Neural cell (in vitro differentiated cells): ENCODE results near the gene COL15A1. TPM values are rescaled to one million over a fixed set of nuclear protein-coding genes. Genes with fewer than 3 reads are reported as not detected.

Source experiments
- H2AFZ ChIP-seq: fragments of 200-600, 300-800 bp; sonication (generic), shearing (Covaris generic); 2 replicates; pipeline ENCODE4 v1.6.0; 2014; ENCODE audit warnings: low read depth, mild to moderate bottlenecking, antibody characterized with exemption, low read length, moderate library complexity
- H3F3A ChIP-seq: fragments of 200-600 bp; shearing (Covaris generic); 2 replicates; pipeline ENCODE4 v1.6.1; 2016; ENCODE audit warnings: mild to moderate bottlenecking, moderate library complexity, mixed read lengths, antibody characterized with exemption, low read length; ENCODE audit not compliant: insufficient read depth, poor library complexity, severe bottlenecking
- H3K27ac ChIP-seq: fragments of 200-600, 300-800 bp; sonication (generic), shearing (Covaris generic); 2 replicates; pipeline ENCODE4 v1.5.1; 2014; ENCODE audit warnings: mild to moderate bottlenecking, low read length, moderate library complexity
- H3K27me3 ChIP-seq: fragments of 300-800, 200-600 bp; sonication (generic), shearing (Covaris generic); 2 replicates; pipeline ENCODE4 v1.6.0; 2014; ENCODE audit warnings: mild to moderate bottlenecking, low read depth, low read length, moderate library complexity; ENCODE audit not compliant: insufficient read depth
- H3K36me3 ChIP-seq: fragments of 300-800, 200-600 bp; sonication (generic), shearing (Covaris generic); 2 replicates; pipeline ENCODE4 v1.5.1; 2014; ENCODE audit warnings: mild to moderate bottlenecking, antibody characterized with exemption, low read length, moderate library complexity; ENCODE audit not compliant: insufficient read depth
- H3K4me2 ChIP-seq: fragments of 300-800, 200-600 bp; sonication (generic), shearing (Covaris generic); 2 replicates; pipeline ENCODE4 v1.6.0; 2014; ENCODE audit warnings: mild to moderate bottlenecking, low read length
- H3K4me3 ChIP-seq: fragments of 300-800, 200-600 bp; sonication (generic), shearing (Covaris generic); 2 replicates; pipeline ENCODE4 v1.5.1; 2014; ENCODE audit warnings: mild to moderate bottlenecking, low read length, moderate library complexity
- H3K79me2 ChIP-seq: fragments of 200-600 bp; shearing (Covaris generic); replicated peaks from 2 replicates; pipeline ENCODE4 v1.6.0; 2014; ENCODE audit warnings: mild to moderate bottlenecking, low read length, moderate library complexity; ENCODE audit not compliant: insufficient read depth
- H3K9ac ChIP-seq: fragments of 300-800, 200-600 bp; sonication (generic), shearing (Covaris generic); 2 replicates; pipeline ENCODE4 v1.6.1; 2016; ENCODE audit warnings: mild to moderate bottlenecking, low read length, mixed read lengths
- H3K9me2 ChIP-seq: fragments of 200-600 bp; shearing (Covaris generic); 2 replicates; pipeline ENCODE4 v1.6.1; 2016; ENCODE audit warnings: mild to moderate bottlenecking, low read length, mixed read lengths; ENCODE audit not compliant: insufficient read depth
- H3K9me3 ChIP-seq: fragments of 200-600, 300-800 bp; sonication (generic), shearing (Covaris generic); 2 replicates; pipeline ENCODE4 v1.6.1; 2016; ENCODE audit warnings: mild to moderate bottlenecking, mixed run types, low read length, moderate library complexity, mixed read lengths
- H4K20me1 ChIP-seq: fragments of 200-600 bp; shearing (Covaris generic); 2 replicates; pipeline ENCODE4 v1.6.1; 2016; ENCODE audit warnings: mild to moderate bottlenecking, mixed run types; ENCODE audit not compliant: insufficient read depth
- EP300 ChIP-seq: fragments of 450-650 bp; conservative IDR thresholded peaks from 2 replicates; pipeline ENCODE4 v1.6.1; 2014; ENCODE audit warnings: antibody characterized with exemption, mild to moderate bottlenecking, moderate library complexity; ENCODE audit not compliant: poor library complexity, severe bottlenecking
- EZH2 ChIP-seq: fragments of 200-600, 300-800 bp; shearing (Covaris generic), sonication (generic); IDR thresholded peaks from 2 replicates; pipeline ENCODE4 v1.6.1; 2014; ENCODE audit warnings: antibody characterized with exemption, low read length, borderline replicate concordance, mild to moderate bottlenecking; ENCODE audit not compliant: insufficient read depth, poor library complexity, severe bottlenecking
- MXI1 ChIP-seq: fragments of 450-650 bp; conservative IDR thresholded peaks from 2 replicates; pipeline ENCODE4 v1.6.1; 2014; ENCODE audit warnings: antibody characterized with exemption, mild to moderate bottlenecking; ENCODE audit not compliant: poor library complexity, severe bottlenecking
- POLR2AphosphoS5 ChIP-seq: IDR thresholded peaks from 2 replicates; pipeline ENCODE4 v1.6.1; 2012
- RAD21 ChIP-seq: fragments of 450-650 bp; conservative IDR thresholded peaks from 2 replicates; pipeline ENCODE4 v1.6.1; 2014; ENCODE audit warnings: antibody characterized with exemption, mild to moderate bottlenecking, moderate library complexity
- SMC3 ChIP-seq: fragments of 450-650 bp; conservative IDR thresholded peaks from 2 replicates; pipeline ENCODE4 v1.6.1; 2014; ENCODE audit warnings: antibody characterized with exemption, mild to moderate bottlenecking, moderate library complexity; ENCODE audit not compliant: poor library complexity
- TAF1 ChIP-seq: IDR thresholded peaks from 2 replicates; pipeline ENCODE4 v1.6.1; 2012; ENCODE audit warnings: low read depth
- polyA plus RNA-seq: library from polyadenylated mRNA; depleted of rRNA; stranded (reverse); fragments of >200 nt; gene quantifications from 2 replicates; pipeline ENCODE4 v1.2.3, GENCODE V29; 2014
- TF ChIP-seq, protein P1 (sequence below): fragments of 450-650 bp; IDR thresholded peaks from 2 replicates; pipeline ENCODE4 v1.5.1; 2014; ENCODE audit warnings: antibody characterized with exemption, mild to moderate bottlenecking, moderate library complexity; ENCODE audit not compliant: poor library complexity, severe bottlenecking
- TF ChIP-seq, protein P2 (sequence below): IDR thresholded peaks from 2 replicates; pipeline ENCODE4 v1.6.1; 2012; ENCODE audit warnings: borderline replicate concordance

COL15A1 gene
- polyA plus RNA-seq, 1 donor from 2014 or later = 2.8 TPM

DNA sequence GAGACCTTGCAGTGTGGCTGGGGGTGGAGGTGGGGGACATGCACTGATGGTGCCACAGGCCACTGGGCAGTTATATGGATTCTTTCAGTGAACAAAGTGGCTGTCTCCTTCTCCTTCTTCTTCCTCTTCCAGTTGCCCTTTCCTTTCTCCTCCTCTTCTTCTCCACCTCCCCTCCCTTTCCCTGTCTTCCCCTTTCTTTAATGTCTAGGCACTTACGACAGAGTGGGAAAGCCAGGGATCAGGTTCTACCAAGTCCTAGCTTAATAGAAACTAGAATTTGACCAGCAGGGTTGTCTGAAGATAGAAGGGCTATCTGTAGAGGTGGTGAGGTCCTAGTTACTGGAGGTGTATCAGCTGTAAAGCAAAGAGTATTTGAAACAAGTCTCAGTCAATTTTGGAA is 62.8 kb downstream of the COL15A1 start:
- Histone ChIP-seq H3K79me2 (no peaks in the 10 kb centered on the region), H2AFZ (no peak overlapping the region), H3K36me3 (no peaks in the 10 kb centered on the region), H3K4me3 (no peak overlapping the region), H3K27me3 (no peaks in the 10 kb centered on the region), H3F3A (no peaks in the 10 kb centered on the region), H3K27ac (no peak overlapping the region), H3K9ac (no peak overlapping the region), H4K20me1 (no peaks in the 10 kb centered on the region), H3K9me2 (no peaks in the 10 kb centered on the region), H3K4me2 (no peak overlapping the region), H3K9me3 (no peaks in the 10 kb centered on the region)
- TF ChIP-seq MXI1 = no peak
- TF ChIP-seq, protein P1, sequence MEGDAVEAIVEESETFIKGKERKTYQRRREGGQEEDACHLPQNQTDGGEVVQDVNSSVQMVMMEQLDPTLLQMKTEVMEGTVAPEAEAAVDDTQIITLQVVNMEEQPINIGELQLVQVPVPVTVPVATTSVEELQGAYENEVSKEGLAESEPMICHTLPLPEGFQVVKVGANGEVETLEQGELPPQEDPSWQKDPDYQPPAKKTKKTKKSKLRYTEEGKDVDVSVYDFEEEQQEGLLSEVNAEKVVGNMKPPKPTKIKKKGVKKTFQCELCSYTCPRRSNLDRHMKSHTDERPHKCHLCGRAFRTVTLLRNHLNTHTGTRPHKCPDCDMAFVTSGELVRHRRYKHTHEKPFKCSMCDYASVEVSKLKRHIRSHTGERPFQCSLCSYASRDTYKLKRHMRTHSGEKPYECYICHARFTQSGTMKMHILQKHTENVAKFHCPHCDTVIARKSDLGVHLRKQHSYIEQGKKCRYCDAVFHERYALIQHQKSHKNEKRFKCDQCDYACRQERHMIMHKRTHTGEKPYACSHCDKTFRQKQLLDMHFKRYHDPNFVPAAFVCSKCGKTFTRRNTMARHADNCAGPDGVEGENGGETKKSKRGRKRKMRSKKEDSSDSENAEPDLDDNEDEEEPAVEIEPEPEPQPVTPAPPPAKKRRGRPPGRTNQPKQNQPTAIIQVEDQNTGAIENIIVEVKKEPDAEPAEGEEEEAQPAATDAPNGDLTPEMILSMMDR = no peak
- no peak for TF ChIP-seq EZH2
- TF ChIP-seq EP300 = no peak
- no peak for TF ChIP-seq RAD21
- TF ChIP-seq, protein P2, sequence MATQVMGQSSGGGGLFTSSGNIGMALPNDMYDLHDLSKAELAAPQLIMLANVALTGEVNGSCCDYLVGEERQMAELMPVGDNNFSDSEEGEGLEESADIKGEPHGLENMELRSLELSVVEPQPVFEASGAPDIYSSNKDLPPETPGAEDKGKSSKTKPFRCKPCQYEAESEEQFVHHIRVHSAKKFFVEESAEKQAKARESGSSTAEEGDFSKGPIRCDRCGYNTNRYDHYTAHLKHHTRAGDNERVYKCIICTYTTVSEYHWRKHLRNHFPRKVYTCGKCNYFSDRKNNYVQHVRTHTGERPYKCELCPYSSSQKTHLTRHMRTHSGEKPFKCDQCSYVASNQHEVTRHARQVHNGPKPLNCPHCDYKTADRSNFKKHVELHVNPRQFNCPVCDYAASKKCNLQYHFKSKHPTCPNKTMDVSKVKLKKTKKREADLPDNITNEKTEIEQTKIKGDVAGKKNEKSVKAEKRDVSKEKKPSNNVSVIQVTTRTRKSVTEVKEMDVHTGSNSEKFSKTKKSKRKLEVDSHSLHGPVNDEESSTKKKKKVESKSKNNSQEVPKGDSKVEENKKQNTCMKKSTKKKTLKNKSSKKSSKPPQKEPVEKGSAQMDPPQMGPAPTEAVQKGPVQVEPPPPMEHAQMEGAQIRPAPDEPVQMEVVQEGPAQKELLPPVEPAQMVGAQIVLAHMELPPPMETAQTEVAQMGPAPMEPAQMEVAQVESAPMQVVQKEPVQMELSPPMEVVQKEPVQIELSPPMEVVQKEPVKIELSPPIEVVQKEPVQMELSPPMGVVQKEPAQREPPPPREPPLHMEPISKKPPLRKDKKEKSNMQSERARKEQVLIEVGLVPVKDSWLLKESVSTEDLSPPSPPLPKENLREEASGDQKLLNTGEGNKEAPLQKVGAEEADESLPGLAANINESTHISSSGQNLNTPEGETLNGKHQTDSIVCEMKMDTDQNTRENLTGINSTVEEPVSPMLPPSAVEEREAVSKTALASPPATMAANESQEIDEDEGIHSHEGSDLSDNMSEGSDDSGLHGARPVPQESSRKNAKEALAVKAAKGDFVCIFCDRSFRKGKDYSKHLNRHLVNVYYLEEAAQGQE = no peak
- no peak for TF ChIP-seq TAF1
- no peak for TF ChIP-seq SMC3
- no peak for TF ChIP-seq POLR2AphosphoS5

DNA sequence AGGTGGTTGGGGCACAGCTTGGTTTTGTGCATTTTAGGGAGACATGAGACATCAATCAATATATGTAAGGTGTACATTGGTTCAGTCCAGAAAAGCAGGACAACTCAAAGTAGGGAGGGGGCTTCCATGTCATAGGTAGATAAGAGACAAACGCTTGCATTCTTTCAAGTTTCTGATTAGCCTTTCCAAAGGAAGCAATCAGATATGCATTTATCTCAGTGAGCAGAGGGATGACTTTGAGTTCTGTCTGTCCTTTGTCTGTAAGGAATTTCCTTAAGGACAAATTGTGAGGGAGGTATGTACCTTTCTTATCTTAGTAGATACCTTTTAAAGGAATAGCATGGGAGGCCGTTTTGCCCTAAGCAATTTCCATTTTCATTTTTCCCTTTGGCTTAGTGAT is 63.3 kb downstream of the COL15A1 start:
- H3K36me3 ChIP-seq = no peaks in the 10 kb centered on the region
- no peaks in the 10 kb centered on the region for H3K9me2 ChIP-seq
- H3K79me2 ChIP-seq = no peaks in the 10 kb centered on the region
- H3K4me3 ChIP-seq = no peak overlapping the region
- no peaks in the 10 kb centered on the region for H4K20me1 ChIP-seq
- no peak overlapping the region for H3K27ac ChIP-seq
- TF ChIP-seq TAF1 = no peak
- TF ChIP-seq POLR2AphosphoS5 = no peak
- TF ChIP-seq EP300 = no peak
- no peak for TF ChIP-seq MXI1
- TF ChIP-seq, protein P1 = no peak
- TF ChIP-seq, protein P2 = no peak
- TF ChIP-seq RAD21 = no peak
- TF ChIP-seq SMC3 = no peak
- no peak for TF ChIP-seq EZH2
- no peaks in the 10 kb centered on the region for H3K9me3 ChIP-seq
- no peak overlapping the region for H3K4me2 ChIP-seq
- H2AFZ ChIP-seq = no peak overlapping the region
- H3K9ac ChIP-seq = no peak overlapping the region
- no peaks in the 10 kb centered on the region for H3K27me3 ChIP-seq
- H3F3A ChIP-seq = no peaks in the 10 kb centered on the region
